Neural progenitor cell (in vitro differentiated cells): ENCODE data around the gene PPM1H. TPM values are rescaled to one million over a fixed set of nuclear protein-coding genes. Genes with fewer than 3 reads are reported as not detected.

ENCODE experiments used
- DNase-seq: peaks from one replicate; pipeline ENCODE4 v3.0.0-alpha.2; 2016; ENCODE audit warnings: low spot score
- H2AFZ ChIP-seq: fragments of 200-600 bp; sonication (generic); replicated peaks from 2 replicates; pipeline ENCODE4 v1.6.1; 2016; ENCODE audit warnings: antibody characterized with exemption
- H3F3A ChIP-seq: fragments of 200-600 bp; sonication (generic); 2 replicates; pipeline ENCODE4 v1.6.1; 2016; ENCODE audit warnings: antibody characterized with exemption, low read depth
- H3K27ac ChIP-seq: fragments of 200-600 bp; sonication (generic); 2 replicates; pipeline ENCODE4 v1.5.1; 2016; ENCODE audit warnings: mild to moderate bottlenecking
- H3K27me3 ChIP-seq: fragments of 200-600 bp; sonication (generic); 2 replicates; pipeline ENCODE4 v1.6.1; 2016; ENCODE audit warnings: mild to moderate bottlenecking, moderate library complexity
- H3K36me3 ChIP-seq: fragments of 200-600 bp; sonication (generic); 2 replicates; pipeline ENCODE4 v1.5.1; 2016
- H3K4me1 ChIP-seq: fragments of 200-600 bp; sonication (generic); 2 replicates; pipeline ENCODE4 v1.6.1; 2016; ENCODE audit warnings: mixed run types
- H3K4me2 ChIP-seq: fragments of 200-600 bp; sonication (generic); 2 replicates; pipeline ENCODE4 v1.6.1; 2016
- H3K4me3 ChIP-seq: fragments of 200-600 bp; sonication (generic); 2 replicates; pipeline ENCODE4 v1.5.1; 2016
- H3K79me2 ChIP-seq: fragments of 200-600 bp; sonication (generic); 2 replicates; pipeline ENCODE4 v1.6.1; 2016; ENCODE audit warnings: low read depth
- H3K9ac ChIP-seq: fragments of 200-600 bp; sonication (generic); 2 replicates; pipeline ENCODE4 v1.6.1; 2016
- H3K9me3 ChIP-seq: fragments of 200-600 bp; sonication (generic); 2 replicates; pipeline ENCODE4 v1.5.1; 2016; ENCODE audit warnings: low read depth
- H4K20me1 ChIP-seq: fragments of 200-600 bp; sonication (generic); 2 replicates; pipeline ENCODE4 v1.6.1; 2016; ENCODE audit warnings: low read depth
- H3K27ac Mint-ChIP-seq: 3 replicates; pipeline ENCODE4 v1.8.0; 2021; ENCODE audit warnings: mixed read lengths
- H3K27me3 Mint-ChIP-seq: 2 replicates; pipeline ENCODE4 v1.8.0; 2022; ENCODE audit warnings: low read depth, mild to moderate bottlenecking, inconsistent platforms, moderate library complexity, mixed read lengths; ENCODE audit not compliant: insufficient read depth
- H3K36me3 Mint-ChIP-seq: 3 replicates; pipeline ENCODE4 v1.8.0; 2021; ENCODE audit warnings: mixed read lengths
- H3K4me1 Mint-ChIP-seq: 3 replicates; pipeline ENCODE4 v1.8.0; 2021; ENCODE audit warnings: mixed read lengths
- H3K4me3 Mint-ChIP-seq: 3 replicates; pipeline ENCODE4 v1.8.0; 2021; ENCODE audit warnings: mild to moderate bottlenecking, moderate library complexity, mixed read lengths
- H3K9me3 Mint-ChIP-seq: 3 replicates; pipeline ENCODE4 v1.8.0; 2020; ENCODE audit warnings: mixed read lengths
- CTCF ChIP-seq: fragments of 200-600 bp; sonication (generic); IDR thresholded peaks from 2 replicates; pipeline ENCODE4 v1.5.1; 2017; ENCODE audit warnings: antibody characterized with exemption, mild to moderate bottlenecking
- EZH2 ChIP-seq: fragments of 200-600 bp; sonication (generic); IDR thresholded peaks from 2 replicates; pipeline ENCODE4 v1.6.1; 2017; ENCODE audit warnings: antibody characterized with exemption, mild to moderate bottlenecking, moderate library complexity
- EZH2phosphoT487 ChIP-seq: fragments of 200-600 bp; sonication (generic); IDR thresholded peaks from 2 replicates; pipeline ENCODE4 v1.6.1; 2017; ENCODE audit warnings: antibody characterized with exemption
- total RNA-seq: library from RNA; depleted of rRNA; stranded (reverse); fragments of >200 nt; gene quantifications from 2 replicates; pipeline ENCODE4 v1.2.3, GENCODE V29; 2015; ENCODE audit warnings: low replicate concordance

Gene PPM1H
- total RNA-seq, 1 donor from 2014 or later = 4.6 TPM

GRCh38 chr12:62806244-62806836, 128.6 kb downstream of the PPM1H start:
- H3K9ac ChIP-seq = no peak overlapping the region
- no peaks in the 10 kb centered on the region for H4K20me1 ChIP-seq
- H3F3A ChIP-seq = no peaks in the 10 kb centered on the region
- no peaks in the 10 kb centered on the region for H3K79me2 ChIP-seq
- H3K27ac Mint-ChIP-seq = no peak overlapping the region
- no peak for TF ChIP-seq CTCF
- TF ChIP-seq EZH2 = no peak
- no peak for TF ChIP-seq EZH2phosphoT487
- peak overlapping the region; percentile 19 for H2AFZ ChIP-seq
- no peak for DNase-seq
- H3K4me3 ChIP-seq = no peak overlapping the region
- H3K4me1 ChIP-seq = no peaks in the 10 kb centered on the region
- H3K4me1 Mint-ChIP-seq = peaks cover 3% of the 10 kb centered on the region
- no peaks in the 10 kb centered on the region for H3K27me3 Mint-ChIP-seq
- no peaks in the 10 kb centered on the region for H3K27me3 ChIP-seq
- no peaks in the 10 kb centered on the region for H3K9me3 ChIP-seq
- no peaks in the 10 kb centered on the region for H3K36me3 ChIP-seq
- peaks cover 7% of the 10 kb centered on the region for H3K36me3 Mint-ChIP-seq
- no peak overlapping the region for H3K4me2 ChIP-seq
- no peak overlapping the region for H3K4me3 Mint-ChIP-seq
- no peak overlapping the region for H3K27ac ChIP-seq
- peaks cover 7% of the 10 kb centered on the region for H3K9me3 Mint-ChIP-seq

GRCh38 chr12:62805517-62805916, 129.4 kb downstream of the PPM1H start:
- H4K20me1 ChIP-seq = no peaks in the 10 kb centered on the region
- no peak overlapping the region for H2AFZ ChIP-seq
- Mint-ChIP-seq H3K36me3 (peaks cover 7% of the 10 kb centered on the region), H3K4me3 (no peak overlapping the region), H3K4me1 (peaks cover 10% of the 10 kb centered on the region), H3K9me3 (peaks cover 7% of the 10 kb centered on the region), H3K27me3 (peaks cover under 1% of the 10 kb centered on the region), H3K27ac (no peak overlapping the region)
- no peaks in the 10 kb centered on the region for H3K79me2 ChIP-seq
- DNase-seq = no peak
- no peak for TF ChIP-seq EZH2phosphoT487
- no peak for TF ChIP-seq EZH2
- TF ChIP-seq CTCF = no peak
- no peaks in the 10 kb centered on the region for H3K9me3 ChIP-seq
- no peaks in the 10 kb centered on the region for H3K36me3 ChIP-seq
- H3K4me2 ChIP-seq = no peak overlapping the region
- no peak overlapping the region for H3K9ac ChIP-seq
- no peak overlapping the region for H3K27ac ChIP-seq
- no peaks in the 10 kb centered on the region for H3K27me3 ChIP-seq
- no peaks in the 10 kb centered on the region for H3F3A ChIP-seq
- no peaks in the 10 kb centered on the region for H3K4me1 ChIP-seq
- H3K4me3 ChIP-seq = no peak overlapping the region

GRCh38 chr12:62803756-62804155, 131.2 kb downstream of the PPM1H start:
- peaks cover 3% of the 10 kb centered on the region for H3K4me1 ChIP-seq
- DNase-seq = no peak
- Mint-ChIP-seq H3K9me3 (peaks cover 7% of the 10 kb centered on the region), H3K36me3 (peaks cover 7% of the 10 kb centered on the region), H3K4me1 (peaks cover 24% of the 10 kb centered on the region), H3K27me3 (peaks cover 2% of the 10 kb centered on the region), H3K4me3 (no peak overlapping the region), H3K27ac (no peak overlapping the region)
- no peak overlapping the region for H3K4me3 ChIP-seq
- H4K20me1 ChIP-seq = no peaks in the 10 kb centered on the region
- no peak overlapping the region for H2AFZ ChIP-seq
- no peaks in the 10 kb centered on the region for H3F3A ChIP-seq
- no peak overlapping the region for H3K9ac ChIP-seq
- no peaks in the 10 kb centered on the region for H3K79me2 ChIP-seq
- H3K36me3 ChIP-seq = no peaks in the 10 kb centered on the region
- no peaks in the 10 kb centered on the region for H3K27me3 ChIP-seq
- no peaks in the 10 kb centered on the region for H3K9me3 ChIP-seq
- H3K27ac ChIP-seq = no peak overlapping the region
- no peak overlapping the region for H3K4me2 ChIP-seq
- TF ChIP-seq CTCF = no peak
